C4-2B (cell line): ENCODE measurements around the gene DCDC2.
"Not testable (repeated sequence)": the region's sequence is repeated elsewhere in the genome, so short reads cannot be mapped to it uniquely, and the experiment has no call there.

Experiments used
- H3K27ac ChIP-seq: fragments of 450-650 bp; 2 replicates; pipeline ENCODE4 v1.5.1; 2017
- ZFX ChIP-seq: fragments of 450-650 bp; IDR thresholded peaks from 2 replicates; pipeline ENCODE4 v1.6.1; 2017
- TF ChIP-seq, protein P1 (sequence below): fragments of 450-650 bp; conservative IDR thresholded peaks from 2 replicates; pipeline ENCODE4 v1.5.1; 2017; ENCODE audit warnings: mild to moderate bottlenecking

DCDC2 gene

DNA sequence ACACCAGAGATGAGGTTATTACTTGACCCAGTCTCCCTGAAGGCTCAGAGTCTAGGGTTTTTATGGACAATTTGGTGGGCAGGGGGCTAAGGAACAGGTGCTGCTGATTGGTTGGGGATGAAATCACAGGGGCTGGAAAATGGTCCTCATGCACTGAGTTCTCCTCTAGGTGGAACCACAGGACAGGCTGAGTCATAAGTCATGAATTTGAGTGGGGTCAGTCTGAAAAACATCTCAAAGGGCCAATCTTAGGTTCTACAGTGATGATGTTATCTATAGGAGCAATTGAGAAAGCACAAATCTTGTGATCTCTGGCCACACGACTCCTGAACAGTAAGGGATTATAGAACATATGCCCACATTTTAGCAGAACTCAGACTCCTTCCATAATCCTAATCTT, 39.0 kb upstream of the DCDC2 start:
- H3K27ac ChIP-seq: no peak overlapping the region
- TF ChIP-seq, protein P1, sequence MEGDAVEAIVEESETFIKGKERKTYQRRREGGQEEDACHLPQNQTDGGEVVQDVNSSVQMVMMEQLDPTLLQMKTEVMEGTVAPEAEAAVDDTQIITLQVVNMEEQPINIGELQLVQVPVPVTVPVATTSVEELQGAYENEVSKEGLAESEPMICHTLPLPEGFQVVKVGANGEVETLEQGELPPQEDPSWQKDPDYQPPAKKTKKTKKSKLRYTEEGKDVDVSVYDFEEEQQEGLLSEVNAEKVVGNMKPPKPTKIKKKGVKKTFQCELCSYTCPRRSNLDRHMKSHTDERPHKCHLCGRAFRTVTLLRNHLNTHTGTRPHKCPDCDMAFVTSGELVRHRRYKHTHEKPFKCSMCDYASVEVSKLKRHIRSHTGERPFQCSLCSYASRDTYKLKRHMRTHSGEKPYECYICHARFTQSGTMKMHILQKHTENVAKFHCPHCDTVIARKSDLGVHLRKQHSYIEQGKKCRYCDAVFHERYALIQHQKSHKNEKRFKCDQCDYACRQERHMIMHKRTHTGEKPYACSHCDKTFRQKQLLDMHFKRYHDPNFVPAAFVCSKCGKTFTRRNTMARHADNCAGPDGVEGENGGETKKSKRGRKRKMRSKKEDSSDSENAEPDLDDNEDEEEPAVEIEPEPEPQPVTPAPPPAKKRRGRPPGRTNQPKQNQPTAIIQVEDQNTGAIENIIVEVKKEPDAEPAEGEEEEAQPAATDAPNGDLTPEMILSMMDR: no peak
- TF ChIP-seq ZFX: no peak

DNA sequence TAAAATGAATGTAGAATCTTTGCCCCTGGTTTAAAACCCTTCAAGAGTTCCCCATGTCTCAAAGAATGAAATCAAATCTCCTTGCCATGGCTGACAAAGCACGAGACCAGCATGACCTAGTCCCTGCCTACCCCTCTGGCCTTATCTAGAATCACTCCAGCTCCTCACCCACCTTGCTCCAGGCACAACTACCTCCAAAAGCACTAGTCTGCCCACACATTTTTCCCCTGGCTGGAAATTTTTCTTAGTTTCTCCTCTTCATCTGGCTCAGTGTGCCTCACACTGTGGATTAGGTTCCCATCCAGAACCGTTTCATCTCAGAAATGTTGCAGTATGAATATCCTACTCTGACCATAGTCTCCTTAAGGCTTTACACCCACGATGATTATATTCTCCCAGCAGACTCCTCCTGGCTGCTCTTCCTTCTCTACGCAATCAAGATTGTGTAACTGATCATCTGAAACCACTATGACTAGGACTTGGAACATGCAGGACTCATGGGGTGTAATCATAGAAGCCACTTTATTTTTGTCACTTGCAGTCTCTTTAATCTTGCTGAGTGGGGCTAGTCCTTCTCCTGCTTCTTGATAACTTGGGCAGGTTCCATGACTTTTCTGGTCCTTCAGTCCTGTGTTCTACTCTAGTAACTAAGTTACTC, 37.0 kb upstream of the DCDC2 start:
- TF ChIP-seq, protein P1: no peak
- TF ChIP-seq ZFX: no peak
- no peak overlapping the region for H3K27ac ChIP-seq

DNA sequence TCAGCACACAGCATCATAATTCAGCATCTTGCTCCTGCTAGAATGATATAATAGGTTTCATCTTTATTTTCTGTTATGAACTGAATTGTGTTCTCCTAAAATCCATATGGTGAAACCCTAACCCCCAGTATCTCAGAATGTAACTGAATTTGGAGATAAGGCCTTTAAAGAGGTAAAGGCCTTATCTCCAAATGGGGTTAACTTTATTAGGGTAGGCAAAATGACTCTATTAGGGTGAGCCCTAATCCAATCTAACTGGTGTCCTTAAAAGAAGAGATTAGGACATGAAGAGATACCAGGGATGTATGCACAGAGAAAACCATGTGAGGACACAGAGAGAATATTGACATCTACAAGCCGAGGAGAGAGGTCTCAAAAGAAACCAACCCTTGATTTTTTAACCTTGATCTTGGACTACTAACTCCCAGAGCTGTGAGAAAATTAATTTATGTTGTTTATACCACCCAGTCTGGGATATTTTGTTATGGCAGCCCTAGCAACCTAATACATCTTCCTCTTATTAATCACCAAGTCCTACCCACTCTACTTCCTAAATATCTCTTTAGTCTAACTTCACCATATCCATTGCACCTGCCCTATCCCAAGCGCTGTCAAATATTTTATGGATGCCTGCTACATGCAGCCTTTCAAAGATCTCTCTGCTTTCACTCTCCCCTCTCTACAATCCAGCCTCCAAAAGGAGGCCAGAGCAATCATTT, 36.4 kb upstream of the DCDC2 start:
- no peak for TF ChIP-seq ZFX
- TF ChIP-seq, protein P1: no peak
- no peak overlapping the region for H3K27ac ChIP-seq

- no peak overlapping the region for H3K27ac ChIP-seq
- TF ChIP-seq ZFX: no peak
These were observed 34.0 kb upstream of the DCDC2 start for GRCh38 chr6:24391756-24392405.

DNA sequence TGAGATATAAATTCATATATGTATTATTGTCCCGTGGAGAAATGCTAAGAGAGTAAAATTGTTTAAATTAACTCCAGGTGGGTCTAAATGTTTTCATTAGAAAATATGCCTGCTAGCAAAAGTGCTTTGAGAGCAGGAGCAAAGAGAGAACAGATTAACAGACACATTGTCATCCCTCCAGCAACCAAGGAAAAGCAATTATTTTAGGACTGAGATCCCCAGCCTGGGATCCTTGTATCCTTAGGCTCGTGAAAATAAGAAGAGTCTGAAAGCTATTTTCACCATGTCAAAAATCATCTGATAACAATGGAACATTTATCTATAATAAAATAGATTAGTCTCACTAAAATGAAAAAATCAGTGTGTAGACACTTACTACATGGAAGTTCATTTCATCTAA, 33.3 kb upstream of the DCDC2 start:
- TF ChIP-seq, protein P1: no peak
- no peak for TF ChIP-seq ZFX
- H3K27ac ChIP-seq: no peak overlapping the region

GRCh38 chr6:24387818-24388217, 30.0 kb upstream of the DCDC2 start:
- no peak overlapping the region for H3K27ac ChIP-seq
- TF ChIP-seq ZFX: no peak
- TF ChIP-seq, protein P1: no peak

GRCh38 chr6:24385536-24386269, 27.8 kb upstream of the DCDC2 start:
- TF ChIP-seq ZFX: no peak
- TF ChIP-seq, protein P1: no peak
- no peak overlapping the region for H3K27ac ChIP-seq

GRCh38 chr6:24384369-24385130, 26.7 kb upstream of the DCDC2 start:
- H3K27ac ChIP-seq: not testable (repeated sequence)

GRCh38 chr6:24382891-24383494, 25.1 kb upstream of the DCDC2 start:
- H3K27ac ChIP-seq: not testable (repeated sequence)
